HG03460 (cell line): ENCODE measurements around the gene CCR6.
"Not testable (repeated sequence)": the region's sequence is repeated elsewhere in the genome, so short reads cannot be mapped to it uniquely, and the experiment has no call there.

Experiments used
- ATAC-seq: cut with Tn5 transposase; IDR thresholded peaks from one replicate; pipeline ENCODE4 v1.9.1; 2021; ENCODE audit not compliant: unreplicated experiment

CCR6 gene

DNA sequence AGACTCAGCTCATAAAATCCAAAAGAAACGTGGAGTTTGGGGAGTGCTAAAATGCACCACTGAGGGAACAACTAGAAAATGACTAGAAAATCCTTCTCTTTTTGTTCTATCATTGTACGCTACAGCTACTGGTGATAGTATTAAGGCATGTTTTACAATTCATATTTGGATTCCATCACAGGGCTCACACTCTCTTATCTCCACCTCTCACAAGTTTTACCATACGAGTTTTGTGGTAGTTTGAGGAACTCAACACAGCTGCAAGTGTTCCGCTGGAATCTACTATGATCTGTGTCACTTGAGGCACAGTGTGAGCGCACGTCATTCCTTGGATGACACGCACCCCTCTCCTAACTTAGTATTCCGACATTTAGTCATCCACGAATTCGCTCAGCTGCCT lies 44.8 kb downstream of the CCR6 start:
- ATAC-seq, result not testable (repeated sequence)

DNA sequence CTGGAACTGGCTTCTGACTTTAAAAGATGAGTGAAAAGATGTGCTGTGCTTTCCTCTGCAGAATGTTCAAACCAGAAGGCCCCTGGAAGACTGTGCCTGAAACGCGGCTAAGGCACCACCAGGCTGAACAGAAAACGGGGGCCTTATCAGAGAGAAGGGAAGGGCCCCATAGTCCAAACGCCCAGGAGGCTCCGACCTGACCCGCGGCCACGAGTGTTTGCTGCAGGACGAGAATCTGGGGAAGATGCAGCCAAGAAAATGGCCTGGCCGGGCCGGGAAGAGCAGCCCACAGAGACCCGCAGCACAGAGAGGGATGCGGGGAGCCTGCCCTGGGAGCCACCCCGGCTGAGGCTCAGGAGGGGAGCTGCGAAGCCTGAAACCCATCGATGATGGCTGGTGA lies 45.4 kb downstream of the CCR6 start:
- not testable (repeated sequence) for ATAC-seq

DNA sequence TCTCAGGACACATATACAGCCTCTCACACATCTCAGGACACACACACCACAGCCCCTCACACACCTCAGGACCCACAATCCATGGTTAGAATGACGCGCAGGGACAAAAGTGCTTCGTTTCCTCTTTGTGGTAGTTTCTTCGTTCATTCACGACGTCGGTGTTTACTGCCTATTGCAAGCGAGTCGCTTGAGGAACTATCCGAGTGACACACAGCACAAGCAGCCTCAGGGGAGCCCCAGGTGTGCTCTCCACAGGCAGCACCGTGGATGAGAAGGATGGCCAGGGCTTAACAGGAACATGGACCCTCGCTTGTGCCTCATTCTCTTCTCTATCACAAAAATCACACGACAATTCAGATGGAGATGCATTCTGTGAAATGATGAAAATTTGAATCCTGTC lies 47.0 kb downstream of the CCR6 start:
- not testable (repeated sequence) for ATAC-seq

DNA sequence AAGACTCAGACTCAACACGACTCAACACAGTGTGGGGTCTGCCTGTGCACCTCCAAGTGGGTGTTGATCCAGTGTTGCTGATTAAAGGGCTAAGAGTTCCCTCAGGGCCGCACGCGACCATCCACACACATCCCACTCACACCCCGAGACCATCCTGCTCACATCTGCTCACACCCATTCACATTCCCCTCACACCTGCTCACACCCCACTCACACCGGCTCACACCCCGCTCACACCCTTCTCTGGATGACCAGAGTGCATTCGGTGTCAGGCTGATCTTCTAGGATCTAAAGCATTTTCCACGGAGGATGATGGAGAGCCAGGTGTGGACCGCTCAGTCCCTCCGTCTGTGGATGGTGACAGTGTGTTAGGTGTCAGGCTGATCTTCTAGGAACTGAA lies 48.4 kb downstream of the CCR6 start:
- not testable (repeated sequence) for ATAC-seq

DNA sequence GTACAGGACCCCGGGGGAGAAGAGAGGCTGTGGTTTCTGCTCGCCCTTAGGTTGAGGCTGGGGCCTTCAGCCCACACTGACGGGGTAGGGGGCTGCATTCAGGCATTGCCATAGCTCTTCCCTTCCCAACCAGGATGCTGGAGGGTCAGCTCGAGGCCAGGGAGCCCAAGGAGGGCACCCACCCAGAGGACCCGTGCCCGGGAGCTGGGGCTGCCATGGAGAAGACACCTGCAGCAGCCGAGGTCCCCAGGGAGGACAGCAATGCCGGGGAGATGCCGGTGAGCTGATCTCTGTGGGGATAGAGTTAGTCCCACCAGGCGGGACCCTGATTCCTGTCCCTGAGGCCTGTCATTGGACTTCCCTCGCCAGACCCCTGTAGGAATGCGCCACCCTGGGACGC lies 49.1 kb downstream of the CCR6 start:
- not testable (repeated sequence) for ATAC-seq

DNA sequence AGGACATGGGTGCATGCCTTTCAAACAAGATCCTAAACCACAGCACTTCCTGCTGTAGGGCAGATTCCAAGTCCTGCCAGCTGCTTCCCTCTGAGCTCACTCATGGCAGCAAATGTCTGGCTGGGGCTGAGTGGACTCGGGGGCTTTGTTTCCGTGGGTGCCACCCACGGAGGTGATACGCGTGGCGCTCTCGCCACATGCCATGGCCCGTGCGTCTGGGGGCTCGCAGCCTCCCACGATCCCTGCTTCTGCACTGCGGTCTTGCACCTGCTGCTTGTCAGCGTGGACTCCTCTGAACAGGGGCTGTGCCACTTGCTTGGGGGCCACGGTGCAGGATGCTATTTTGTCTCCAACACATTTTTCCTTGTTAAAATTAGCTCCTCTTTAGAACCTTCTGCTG lies 54.4 kb downstream of the CCR6 start:
- ATAC-seq, result not testable (repeated sequence)

DNA sequence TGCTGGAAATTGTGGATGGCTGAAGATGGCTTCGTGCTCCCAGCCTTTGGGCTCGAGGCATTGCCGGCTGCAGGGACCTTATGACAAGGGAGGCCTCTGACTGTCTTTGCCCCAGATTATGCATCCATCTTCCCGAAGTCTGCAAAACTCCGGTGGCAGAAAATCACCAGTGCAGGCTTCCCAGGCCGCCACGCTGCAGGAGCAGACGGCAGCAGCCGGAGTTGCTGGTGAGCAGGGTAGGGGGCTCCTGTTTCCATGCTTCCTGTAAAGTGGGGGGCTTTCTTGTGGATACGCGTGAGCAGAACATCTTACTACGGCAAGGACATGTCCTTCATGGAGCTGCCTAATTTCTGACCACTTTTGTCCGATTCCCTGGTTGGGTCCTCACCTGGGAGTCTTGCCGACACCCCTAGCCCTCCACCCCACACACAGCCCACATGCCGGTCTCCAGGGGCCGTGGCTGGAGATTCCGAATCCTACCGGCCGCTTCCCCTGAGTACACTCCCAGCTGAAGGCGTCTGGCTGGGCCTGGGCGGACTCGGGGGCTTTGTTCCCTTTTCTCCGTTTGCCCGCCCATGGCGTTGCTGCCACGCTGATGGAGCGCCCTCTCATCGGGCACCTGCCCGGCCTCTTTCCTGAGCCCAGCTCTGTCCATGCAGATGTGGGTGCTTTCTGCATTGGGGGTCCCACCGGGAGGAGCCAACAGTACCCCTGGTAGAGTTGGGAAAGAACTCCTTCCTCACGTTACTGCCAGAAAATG lies 56.2 kb downstream of the CCR6 start:
- ATAC-seq, result not testable (repeated sequence)

DNA sequence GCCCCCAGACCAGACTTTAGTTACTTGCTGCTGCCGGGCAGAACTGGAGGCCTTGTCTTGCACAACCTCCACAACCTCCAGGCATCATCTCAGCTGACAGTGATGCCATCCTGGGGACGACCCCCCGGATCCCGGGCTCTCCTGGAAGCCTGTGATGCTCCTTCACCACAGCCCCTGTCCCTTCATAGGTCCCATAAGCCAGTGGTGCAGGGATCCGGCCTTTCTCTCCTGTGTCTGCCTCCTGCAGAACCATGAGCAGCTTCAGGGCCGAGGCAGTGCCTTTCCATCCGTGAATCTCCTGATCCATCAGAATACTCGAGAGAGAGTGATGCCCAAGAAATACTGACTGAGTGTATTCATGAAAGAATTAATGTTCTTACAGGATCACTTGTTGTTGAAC lies 57.2 kb downstream of the CCR6 start:
- not testable (repeated sequence) for ATAC-seq

DNA sequence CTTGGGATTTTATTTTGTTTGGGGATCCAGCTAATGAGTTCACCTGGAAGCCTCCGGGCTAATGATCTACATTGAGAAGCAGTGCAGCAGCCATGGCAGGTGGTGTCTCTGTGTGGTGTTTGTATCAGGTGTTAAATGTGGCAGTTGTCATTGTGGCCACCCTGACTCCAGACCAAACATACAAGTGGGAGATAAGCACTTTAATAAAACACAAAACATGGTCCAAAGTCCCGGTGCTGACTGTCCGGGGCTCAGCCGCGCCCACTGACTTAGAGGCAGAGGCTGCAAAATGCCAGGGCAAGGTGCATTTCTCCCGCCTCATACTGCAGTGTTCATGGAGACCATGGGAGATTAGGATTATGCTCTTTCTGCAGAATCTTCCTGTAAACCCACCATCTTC lies 58.5 kb downstream of the CCR6 start:
- not testable (repeated sequence) for ATAC-seq

DNA sequence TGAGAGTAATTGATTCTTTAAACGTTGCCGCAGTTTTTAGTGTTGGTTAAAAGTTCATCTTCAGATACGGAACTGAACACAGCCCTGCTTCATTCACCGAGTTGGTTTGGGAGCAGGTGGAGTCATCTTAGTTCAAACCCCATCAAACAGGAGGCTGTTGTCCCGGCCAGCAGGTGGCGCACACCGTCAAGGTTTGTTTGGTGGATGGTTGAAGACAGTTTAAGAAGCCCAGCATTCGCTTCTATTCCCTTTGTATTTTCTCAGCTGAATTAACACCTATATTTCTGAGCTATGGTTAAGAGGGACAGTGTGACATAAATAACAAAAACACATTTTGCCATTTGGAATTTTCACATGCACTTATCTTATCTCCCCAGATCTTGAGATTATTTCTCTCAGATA lies 60.0 kb downstream of the CCR6 start:
- peak; percentile 75 for ATAC-seq

DNA sequence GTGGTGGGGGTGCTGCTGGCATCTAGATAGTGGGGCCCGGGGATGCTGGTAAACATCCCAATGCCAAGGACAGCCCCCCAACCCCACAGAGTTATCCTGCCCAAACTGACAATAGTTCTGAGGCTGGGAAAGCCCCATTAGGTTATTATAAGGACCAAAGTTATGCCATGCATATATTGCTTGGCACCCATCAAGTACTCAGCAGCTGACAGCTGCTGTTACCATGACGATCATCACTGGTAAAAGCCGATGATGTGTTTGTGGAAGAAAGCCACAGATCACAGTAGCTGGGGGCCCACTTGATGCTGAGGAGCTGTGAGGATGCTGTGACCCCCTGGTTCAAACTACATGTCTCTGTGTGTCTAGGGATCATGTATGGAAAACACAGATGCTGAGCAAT lies 62.2 kb downstream of the CCR6 start:
- not testable (repeated sequence) for ATAC-seq

DNA sequence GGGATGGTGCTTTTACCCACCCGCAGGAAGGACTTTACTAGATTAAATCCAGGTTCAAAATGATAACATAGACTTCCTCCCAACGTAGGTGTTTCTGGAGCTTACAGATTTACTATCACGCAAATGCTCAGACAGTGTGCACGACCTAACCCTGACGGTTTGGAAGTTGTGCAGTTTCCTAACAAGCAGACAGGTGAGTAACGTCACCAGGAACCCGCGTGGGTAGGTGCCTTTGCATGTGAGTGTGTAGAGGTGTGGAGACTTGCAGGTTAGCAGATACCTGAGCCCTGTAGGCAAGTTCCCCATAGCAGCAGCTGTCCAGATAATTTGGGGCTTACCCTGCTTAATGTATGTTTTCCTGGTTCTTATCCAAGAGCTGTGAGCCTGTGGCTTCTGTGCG lies 64.4 kb downstream of the CCR6 start:
- ATAC-seq, result not testable (repeated sequence)
